Caco-2 (cell line): ENCODE data around the gene HTR3E. TPM values are rescaled to one million over a fixed set of nuclear protein-coding genes. Genes with fewer than 3 reads are reported as not detected.

Experiments
- BruUV-seq: library from RNA; stranded (reverse); fragments of 400-500 nt; replicated peaks from 2 replicates; lab custom pipeline; 2021; lab: Mats Ljungman, UMichigan
- CTCF ChIA-PET: fragments of 300-600 bp; sonication (Branson Sonifier 250); formaldehyde crosslinking; loops from one replicate; lab custom pipeline; 2022; ENCODE audit warnings: antibody characterized with exemption; lab: Charles Lee
- POLR2A ChIA-PET: fragments of 300-600 bp; sonication (Branson Sonifier 250); formaldehyde crosslinking; loops from one replicate; lab custom pipeline; 2022; ENCODE audit warnings: antibody characterized with exemption; lab: Charles Lee
- DNase-seq, 2 experiments: peaks; one replicate each; pipeline versions ENCODE4 v3.0.0 to v3.0.0-alpha.2; 2020 to 2022
- H3K27me3 ChIP-seq: replicated peaks from 2 replicates; pipeline ENCODE4 v1.6.0; 2011; ENCODE audit warnings: low read length; ENCODE audit not compliant: control insufficient read depth, insufficient read depth
- H3K36me3 ChIP-seq: 2 replicates; pipeline ENCODE4 v1.5.1; 2011; ENCODE audit warnings: low read length; ENCODE audit not compliant: control insufficient read depth, insufficient read depth
- H3K4me1 ChIP-seq: fragments of 250-450 bp; sonication (Bioruptor Pico); 2 replicates; pipeline ENCODE4 v1.5.1; 2020; ENCODE audit warnings: mild to moderate bottlenecking
- H3K4me3 ChIP-seq: 2 replicates; pipeline ENCODE4 v1.5.1; 2011; ENCODE audit warnings: low read depth, mild to moderate bottlenecking, control low read depth, low read length
- H3K9me3 ChIP-seq: fragments of 250-450 bp; sonication (Bioruptor Pico); 2 replicates; pipeline ENCODE4 v1.5.1; 2020; ENCODE audit warnings: mild to moderate bottlenecking, moderate library complexity
- H3K27ac Mint-ChIP-seq: one replicate; pipeline ENCODE4 v1.8.0; 2022; ENCODE audit warnings: mixed read lengths; ENCODE audit not compliant: unreplicated experiment
- H3K27me3 Mint-ChIP-seq: one replicate; pipeline ENCODE4 v1.8.0; 2022; ENCODE audit warnings: mixed read lengths; ENCODE audit not compliant: insufficient read depth, unreplicated experiment
- H3K36me3 Mint-ChIP-seq: one replicate; pipeline ENCODE4 v1.8.0; 2022; ENCODE audit warnings: mild to moderate bottlenecking, mixed read lengths; ENCODE audit not compliant: insufficient read depth, unreplicated experiment
- H3K4me1 Mint-ChIP-seq: one replicate; pipeline ENCODE4 v1.8.0; 2022; ENCODE audit warnings: low read depth, mixed read lengths; ENCODE audit not compliant: unreplicated experiment
- H3K4me3 Mint-ChIP-seq: one replicate; pipeline ENCODE4 v1.8.0; 2022; ENCODE audit warnings: mild to moderate bottlenecking, moderate library complexity, mixed read lengths; ENCODE audit not compliant: unreplicated experiment
- H3K9me3 Mint-ChIP-seq: one replicate; pipeline ENCODE4 v1.8.0; 2022; ENCODE audit warnings: mixed read lengths; ENCODE audit not compliant: unreplicated experiment
- intact Hi-C: fragments of 100-400 bp; cut with micrococcal nuclease; formaldehyde crosslinking; loops from one replicate; pipeline ENCODE4 v1.10.0; 2022; ENCODE audit not compliant: unreplicated experiment
- total RNA-seq: library from RNA; stranded (reverse); gene quantifications from 2 replicates; pipeline ENCODE4 v1.2.3, GENCODE V29; 2022
- TF ChIP-seq, protein P1 (sequence below), 2 experiments: fragments of 200-600 bp in 1 of 2; IDR thresholded peaks; 1 replicate in 1 of 2; 2 replicates in 1 of 2; pipeline versions ENCODE4 v1.5.1 to v1.8.0; 2011 to 2022; ENCODE audit warnings: antibody characterized with exemption in 1 of 2, control low read depth in 1 of 2, inconsistent platforms in 1 of 2, low read depth in 1 of 2, low read length in 1 of 2, mild to moderate bottlenecking in 1 of 2, moderate library complexity in 1 of 2; ENCODE audit not compliant: insufficient read depth in 1 of 2, severe bottlenecking in 1 of 2, unreplicated experiment in 1 of 2

Gene HTR3E
- total RNA-seq, 1 experiment from 2014 or later, result not detected

DNA sequence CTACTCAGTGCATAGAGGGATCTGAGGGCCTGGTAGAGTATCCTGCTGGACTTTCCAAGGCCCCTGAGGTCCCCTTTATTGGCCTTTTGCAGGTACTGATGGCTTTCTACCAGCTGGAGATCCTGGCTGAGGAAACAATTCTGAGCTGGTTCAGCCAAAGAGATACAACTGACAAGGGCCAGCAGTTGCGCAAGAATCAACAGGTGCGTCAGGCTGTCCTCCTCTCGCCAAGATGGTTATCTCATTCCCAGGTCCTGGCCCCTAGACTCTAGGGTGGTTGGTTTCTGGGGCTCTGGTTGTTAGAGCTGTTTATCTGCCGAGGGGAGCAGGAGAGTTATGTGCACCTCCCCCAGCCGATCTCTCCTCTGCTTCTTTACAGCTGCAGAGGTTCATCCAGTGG is 47.6 kb downstream of the HTR3E start:
- no peak overlapping the region for H3K4me3 Mint-ChIP-seq
- DNase-seq, result no peak
- no peaks in the 10 kb centered on the region for H3K4me1 ChIP-seq
- BruUV-seq, result no TSS peak
- TF ChIP-seq, protein P1, sequence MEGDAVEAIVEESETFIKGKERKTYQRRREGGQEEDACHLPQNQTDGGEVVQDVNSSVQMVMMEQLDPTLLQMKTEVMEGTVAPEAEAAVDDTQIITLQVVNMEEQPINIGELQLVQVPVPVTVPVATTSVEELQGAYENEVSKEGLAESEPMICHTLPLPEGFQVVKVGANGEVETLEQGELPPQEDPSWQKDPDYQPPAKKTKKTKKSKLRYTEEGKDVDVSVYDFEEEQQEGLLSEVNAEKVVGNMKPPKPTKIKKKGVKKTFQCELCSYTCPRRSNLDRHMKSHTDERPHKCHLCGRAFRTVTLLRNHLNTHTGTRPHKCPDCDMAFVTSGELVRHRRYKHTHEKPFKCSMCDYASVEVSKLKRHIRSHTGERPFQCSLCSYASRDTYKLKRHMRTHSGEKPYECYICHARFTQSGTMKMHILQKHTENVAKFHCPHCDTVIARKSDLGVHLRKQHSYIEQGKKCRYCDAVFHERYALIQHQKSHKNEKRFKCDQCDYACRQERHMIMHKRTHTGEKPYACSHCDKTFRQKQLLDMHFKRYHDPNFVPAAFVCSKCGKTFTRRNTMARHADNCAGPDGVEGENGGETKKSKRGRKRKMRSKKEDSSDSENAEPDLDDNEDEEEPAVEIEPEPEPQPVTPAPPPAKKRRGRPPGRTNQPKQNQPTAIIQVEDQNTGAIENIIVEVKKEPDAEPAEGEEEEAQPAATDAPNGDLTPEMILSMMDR (IDR thresholded peaks at IDR 0.05; ENCODE audit: insufficient read depth in 1 of 2, low read depth in 1 of 2, low read length in 1 of 2, severe bottlenecking in 1 of 2, unreplicated experiment in 1 of 2), result no peak
- ChIA-PET POLR2A (interaction anchor here (1.7 kb wide), 1 partner anchor 41 kb away, joined by 8 read pairs; the partner anchor contains the start of gene ABCF3), CTCF (interaction anchor here (0.8 to 1.1 kb wide), 2 partner anchors 10 to 249 kb away, joined by 4 read pairs; partner anchors contain the start of gene EIF2B5)
- H3K4me1 Mint-ChIP-seq, result no peaks in the 10 kb centered on the region
- H3K27ac Mint-ChIP-seq, result no peak overlapping the region
- H3K36me3 Mint-ChIP-seq, result peaks cover 30% of the 10 kb centered on the region
- no peaks in the 10 kb centered on the region for H3K9me3 Mint-ChIP-seq
- H3K27me3 ChIP-seq, result no peaks in the 10 kb centered on the region
- no peak overlapping the region for H3K4me3 ChIP-seq
- no peaks in the 10 kb centered on the region for H3K27me3 Mint-ChIP-seq
- peaks cover 6% of the 10 kb centered on the region for H3K36me3 ChIP-seq
- H3K9me3 ChIP-seq, result no peaks in the 10 kb centered on the region
- intact Hi-C loops, result loop anchor here (2.0 kb wide), 2 partner anchors 104 to 144 kb away; partner anchors contain the start of genes ALG3 and EEF1AKMT4

DNA sequence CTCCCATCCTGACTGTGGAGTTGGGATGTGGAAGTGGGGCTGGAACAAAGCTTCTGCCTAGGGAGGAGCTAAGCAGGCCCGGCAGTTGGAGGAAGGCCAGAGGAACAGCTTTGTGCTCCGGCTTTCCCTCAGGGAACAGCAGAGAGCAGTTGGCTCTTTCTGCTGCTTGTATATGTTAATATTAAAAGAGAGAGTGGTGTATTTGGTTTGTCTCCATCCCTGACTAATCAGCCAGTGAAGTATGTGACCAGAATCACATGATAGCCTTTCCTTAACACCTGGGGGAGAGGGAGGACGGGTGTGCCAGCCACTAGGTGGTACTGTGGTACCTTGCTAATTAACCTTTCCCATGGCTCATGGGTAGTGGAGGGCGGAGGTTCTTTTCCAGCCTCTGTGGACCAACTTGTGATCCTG is 48.3 kb downstream of the HTR3E start:
- H3K27me3 ChIP-seq, result no peaks in the 10 kb centered on the region
- DNase-seq, result peak; percentile 64
- POLR2A ChIA-PET, result interaction anchor here (1.7 kb wide), 1 partner anchor 41 kb away, joined by 8 read pairs; the partner anchor contains the start of gene ABCF3
- H3K27me3 Mint-ChIP-seq, result no peaks in the 10 kb centered on the region
- intact Hi-C loops, result loop anchor here (2.0 kb wide), 2 partner anchors 104 to 144 kb away; partner anchors contain the start of genes ALG3 and EEF1AKMT4
- H3K4me3 ChIP-seq, result no peak overlapping the region
- no peaks in the 10 kb centered on the region for H3K9me3 ChIP-seq
- TF ChIP-seq, protein P1 (IDR thresholded peaks at IDR 0.05; ENCODE audit: insufficient read depth in 1 of 2, low read depth in 1 of 2, low read length in 1 of 2, severe bottlenecking in 1 of 2, unreplicated experiment in 1 of 2), result peak; percentile 36 to 64
- H3K4me3 Mint-ChIP-seq, result no peak overlapping the region
- H3K27ac Mint-ChIP-seq, result no peak overlapping the region
- peaks cover 25% of the 10 kb centered on the region for H3K36me3 Mint-ChIP-seq
- no peaks in the 10 kb centered on the region for H3K4me1 ChIP-seq
- H3K9me3 Mint-ChIP-seq, result no peaks in the 10 kb centered on the region
- BruUV-seq, result no TSS peak
- peaks cover 6% of the 10 kb centered on the region for H3K36me3 ChIP-seq
- CTCF ChIA-PET, result interaction anchor here (0.8 kb wide), 1 partner anchor 11 kb away, joined by 4 read pairs; the partner anchor contains the start of gene EIF2B5
- H3K4me1 Mint-ChIP-seq, result no peaks in the 10 kb centered on the region

DNA sequence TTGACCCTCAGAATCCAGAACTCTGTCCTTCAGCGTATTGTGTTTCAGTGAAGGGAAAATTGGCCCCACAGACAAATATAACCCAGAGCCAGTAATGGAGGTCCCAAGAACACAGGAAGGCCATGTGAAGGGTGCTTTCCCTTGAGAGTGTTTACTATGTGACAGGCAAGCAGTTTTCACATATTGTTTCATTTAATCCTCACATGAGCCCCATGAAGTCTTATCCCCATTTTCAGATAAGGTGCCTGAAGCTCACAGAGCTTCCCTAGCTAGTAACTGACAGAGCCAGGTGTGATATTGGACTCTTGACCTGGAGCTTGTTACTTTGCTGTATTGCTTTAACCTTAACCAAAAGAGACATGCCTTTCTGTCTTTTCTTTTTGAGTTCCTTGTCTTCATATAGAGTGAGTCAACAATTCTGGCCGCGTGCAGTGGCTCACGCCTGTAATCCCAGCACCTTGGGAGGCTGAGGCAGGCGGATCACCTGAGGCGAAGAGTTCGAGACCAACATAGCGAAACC is 48.9 kb downstream of the HTR3E start:
- Histone ChIP-seq H3K36me3 (peaks cover 6% of the 10 kb centered on the region), H3K4me3 (no peak overlapping the region), H3K9me3 (no peaks in the 10 kb centered on the region), H3K27me3 (no peaks in the 10 kb centered on the region), H3K4me1 (no peaks in the 10 kb centered on the region)
- H3K4me3 Mint-ChIP-seq, result no peak overlapping the region
- peaks cover 20% of the 10 kb centered on the region for H3K36me3 Mint-ChIP-seq
- no peaks in the 10 kb centered on the region for H3K27me3 Mint-ChIP-seq
- intact Hi-C loops, result loop anchor here (2.0 kb wide), 2 partner anchors 103 to 143 kb away; partner anchors contain the start of genes ALG3 and EEF1AKMT4
- H3K4me1 Mint-ChIP-seq, result no peaks in the 10 kb centered on the region
- ChIA-PET POLR2A (no interaction called here), CTCF (no interaction called here)
- no peak for DNase-seq
- no peaks in the 10 kb centered on the region for H3K9me3 Mint-ChIP-seq
- no TSS peak for BruUV-seq
- TF ChIP-seq, protein P1 (IDR thresholded peaks at IDR 0.05; ENCODE audit: insufficient read depth in 1 of 2, low read depth in 1 of 2, low read length in 1 of 2, severe bottlenecking in 1 of 2, unreplicated experiment in 1 of 2), result no peak
- no peak overlapping the region for H3K27ac Mint-ChIP-seq
